ENCODE data around the gene ARMS2. TPM values are rescaled to one million over a fixed set of nuclear protein-coding genes. Genes with fewer than 3 reads are reported as not detected.

Gene ARMS2, protein sequence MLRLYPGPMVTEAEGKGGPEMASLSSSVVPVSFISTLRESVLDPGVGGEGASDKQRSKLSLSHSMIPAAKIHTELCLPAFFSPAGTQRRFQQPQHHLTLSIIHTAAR
- not detected in 2 replicates for total RNA-seq

DNA sequence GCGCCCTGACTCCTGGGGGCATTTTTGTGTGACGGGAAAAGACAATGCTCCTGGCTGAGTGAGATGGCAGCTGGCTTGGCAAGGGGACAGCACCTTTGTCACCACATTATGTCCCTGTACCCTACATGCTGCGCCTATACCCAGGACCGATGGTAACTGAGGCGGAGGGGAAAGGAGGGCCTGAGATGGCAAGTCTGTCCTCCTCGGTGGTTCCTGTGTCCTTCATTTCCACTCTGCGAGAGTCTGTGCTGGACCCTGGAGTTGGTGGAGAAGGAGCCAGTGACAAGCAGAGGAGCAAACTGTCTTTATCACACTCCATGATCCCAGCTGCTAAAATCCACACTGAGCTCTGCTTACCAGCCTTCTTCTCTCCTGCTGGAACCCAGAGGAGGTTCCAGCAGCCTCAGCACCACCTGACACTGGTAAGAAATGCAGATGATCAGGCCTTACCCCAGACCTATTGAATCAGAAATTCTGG lies at the start of gene ARMS2:
Gene ARMS2, plus strand, starts transcription at position 51 of the 478 bp plus-strand sequence. Its CDS starts 75 bp downstream, at position 126.

DNA sequence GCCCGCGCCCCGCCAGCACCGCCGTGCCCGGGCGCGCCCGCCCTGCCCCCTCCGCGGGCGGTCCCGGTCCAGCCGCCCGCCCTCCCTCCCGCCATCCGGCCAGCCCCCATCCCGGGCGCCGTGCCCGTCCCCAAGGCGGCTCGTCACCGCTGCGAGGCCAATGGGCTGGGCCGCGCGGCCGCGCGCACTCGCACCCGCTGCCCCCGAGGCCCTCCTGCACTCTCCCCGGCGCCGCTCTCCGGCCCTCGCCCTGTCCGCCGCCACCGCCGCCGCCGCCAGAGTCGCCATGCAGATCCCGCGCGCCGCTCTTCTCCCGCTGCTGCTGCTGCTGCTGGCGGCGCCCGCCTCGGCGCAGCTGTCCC lies 6.9 kb downstream of the ARMS2 start, which contains the start of gene HTRA1:
Gene HTRA1, plus strand, starts transcription at position 187 of the 362 bp plus-strand sequence. Its CDS starts 100 bp downstream, at position 287.

Other genes starting within 250 kb of the ARMS2 start
- gene BTBD16, start 183.4 kb upstream of the ARMS2 start, total RNA-seq = not detected in 2 replicates
- 46.0 and 46.9 TPM in 2 replicates for gene PLEKHA1, start 79.9 kb upstream of the ARMS2 start, total RNA-seq
- gene HTRA1, start 6.9 kb downstream of the ARMS2 start, total RNA-seq = 108 and 121 TPM in 2 replicates
- gene DMBT1, start 106.1 kb downstream of the ARMS2 start, total RNA-seq = under 0.01 TPM in 1 of 2 replicates, not detected in the other
- gene C10orf120, start 245.2 kb downstream of the ARMS2 start, total RNA-seq = not detected in 2 replicates

All from tracheal epithelial cell (primary cell).